SU-DHL-6 (cell line): ENCODE data around the gene GCNT4.
"Not testable (repeated sequence)": the region's sequence is repeated elsewhere in the genome, so short reads cannot be mapped to it uniquely, and the experiment has no call there.

Source experiments
- H2AFZ ChIP-seq: fragments of 200-600 bp; sonication (generic); 2 replicates; pipeline ENCODE4 v1.6.1; 2014; ENCODE audit warnings: low read depth, mild to moderate bottlenecking, moderate library complexity, mixed read lengths, antibody characterized with exemption, low read length; ENCODE audit not compliant: severe bottlenecking
- H3F3A ChIP-seq: fragments of 200-600 bp; shearing (Covaris generic); 2 replicates; pipeline ENCODE4 v1.6.0; 2016; ENCODE audit warnings: antibody characterized with exemption, mild to moderate bottlenecking; ENCODE audit not compliant: insufficient read depth
- H3K27ac ChIP-seq: fragments of 200-600 bp; sonication (generic); 2 replicates; pipeline ENCODE4 v1.5.1; 2016; ENCODE audit warnings: low read depth, mild to moderate bottlenecking, low read length, moderate library complexity, mixed read lengths
- H3K27me3 ChIP-seq: fragments of 200-600 bp; sonication (generic), shearing (Covaris generic); 2 replicates; pipeline ENCODE4 v1.6.0; 2014; ENCODE audit warnings: mild to moderate bottlenecking, low read length
- H3K36me3 ChIP-seq: fragments of 200-600 bp; sonication (generic); 2 replicates; pipeline ENCODE4 v1.6.1; 2014; ENCODE audit warnings: mild to moderate bottlenecking, low read length, mixed read lengths
- H3K4me2 ChIP-seq: fragments of 300-600, 200-600 bp; shearing (Covaris generic), sonication (generic); 2 replicates; pipeline ENCODE4 v1.6.0; 2014; ENCODE audit warnings: low read length, low read depth, mild to moderate bottlenecking; ENCODE audit not compliant: poor library complexity, severe bottlenecking
- H3K4me3 ChIP-seq: fragments of 200-600 bp; sonication (generic); 2 replicates; pipeline ENCODE4 v1.5.1; 2014; ENCODE audit warnings: antibody characterized with exemption, low read length, mild to moderate bottlenecking, mixed read lengths; ENCODE audit not compliant: insufficient read depth, poor library complexity, severe bottlenecking
- H3K79me2 ChIP-seq: fragments of 200-600 bp; sonication (generic); 2 replicates; pipeline ENCODE4 v1.6.1; 2014; ENCODE audit warnings: mild to moderate bottlenecking, low read length, moderate library complexity; ENCODE audit not compliant: insufficient read depth
- H3K9ac ChIP-seq: fragments of 200-600 bp; sonication (generic); 2 replicates; pipeline ENCODE4 v1.7.0; 2014; ENCODE audit warnings: mild to moderate bottlenecking, low read length
- H3K9me2 ChIP-seq: fragments of 200-600 bp; sonication (generic); replicated peaks from 2 replicates; pipeline ENCODE4 v1.6.1; 2014; ENCODE audit warnings: low read length; ENCODE audit not compliant: insufficient read depth
- H3K9me3 ChIP-seq: fragments of 200-600 bp; sonication (generic); 2 replicates; pipeline ENCODE4 v1.6.1; 2014; ENCODE audit warnings: low read length, mixed read lengths; ENCODE audit not compliant: insufficient read depth
- H4K20me1 ChIP-seq: fragments of 200-600 bp; sonication (generic); 2 replicates; pipeline ENCODE4 v1.6.1; 2014; ENCODE audit warnings: low read depth, mild to moderate bottlenecking, antibody characterized with exemption, low read length, moderate library complexity, mixed read lengths
- EZH2phosphoT487 ChIP-seq: fragments of 200-600 bp; sonication (generic), shearing (Covaris generic); conservative IDR thresholded peaks from 2 replicates; pipeline ENCODE4 v1.6.1; 2018; ENCODE audit warnings: mild to moderate bottlenecking, antibody characterized with exemption, low read length, moderate library complexity, mixed read lengths
- TF ChIP-seq, protein P1 (sequence below): fragments of 200-600 bp; sonication (generic); IDR thresholded peaks from one replicate; pipeline ENCODE4 v1.5.1; 2017; ENCODE audit warnings: antibody characterized with exemption, mild to moderate bottlenecking, low read length, moderate library complexity; ENCODE audit not compliant: insufficient read depth, poor library complexity, severe bottlenecking

The GCNT4 gene

DNA sequence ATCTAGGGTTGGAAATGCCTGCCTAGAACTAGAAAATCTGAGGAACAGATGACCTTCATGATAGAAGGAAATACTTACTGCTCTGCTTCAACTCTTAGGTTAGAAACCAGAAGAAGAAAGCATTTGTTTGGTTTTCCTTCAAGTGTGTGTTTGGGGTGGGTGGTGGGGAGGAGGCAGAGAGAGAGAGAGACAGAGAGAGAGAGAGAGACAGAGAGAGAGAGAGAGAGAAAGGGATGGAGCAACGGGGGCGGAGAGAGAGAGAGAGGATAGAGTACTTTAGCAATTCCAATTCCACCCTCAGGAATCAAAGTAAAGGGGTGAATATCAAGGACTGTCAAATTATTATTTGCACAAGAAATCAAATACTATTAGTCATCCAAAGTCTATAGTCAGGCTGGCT, 29.2 kb upstream of the GCNT4 start:
- Histone ChIP-seq H3K27ac (no peak overlapping the region), H3F3A (no peaks in the 10 kb centered on the region), H3K27me3 (no peaks in the 10 kb centered on the region), H3K4me3 (no peak overlapping the region), H3K36me3 (no peaks in the 10 kb centered on the region), H4K20me1 (no peaks in the 10 kb centered on the region), H3K9me3 (no peaks in the 10 kb centered on the region), H3K9ac (no peak overlapping the region), H3K9me2 (no peaks in the 10 kb centered on the region), H2AFZ (no peak overlapping the region), H3K79me2 (no peaks in the 10 kb centered on the region), H3K4me2 (no peak overlapping the region)
- TF ChIP-seq EZH2phosphoT487, result no peak
- TF ChIP-seq, protein P1, sequence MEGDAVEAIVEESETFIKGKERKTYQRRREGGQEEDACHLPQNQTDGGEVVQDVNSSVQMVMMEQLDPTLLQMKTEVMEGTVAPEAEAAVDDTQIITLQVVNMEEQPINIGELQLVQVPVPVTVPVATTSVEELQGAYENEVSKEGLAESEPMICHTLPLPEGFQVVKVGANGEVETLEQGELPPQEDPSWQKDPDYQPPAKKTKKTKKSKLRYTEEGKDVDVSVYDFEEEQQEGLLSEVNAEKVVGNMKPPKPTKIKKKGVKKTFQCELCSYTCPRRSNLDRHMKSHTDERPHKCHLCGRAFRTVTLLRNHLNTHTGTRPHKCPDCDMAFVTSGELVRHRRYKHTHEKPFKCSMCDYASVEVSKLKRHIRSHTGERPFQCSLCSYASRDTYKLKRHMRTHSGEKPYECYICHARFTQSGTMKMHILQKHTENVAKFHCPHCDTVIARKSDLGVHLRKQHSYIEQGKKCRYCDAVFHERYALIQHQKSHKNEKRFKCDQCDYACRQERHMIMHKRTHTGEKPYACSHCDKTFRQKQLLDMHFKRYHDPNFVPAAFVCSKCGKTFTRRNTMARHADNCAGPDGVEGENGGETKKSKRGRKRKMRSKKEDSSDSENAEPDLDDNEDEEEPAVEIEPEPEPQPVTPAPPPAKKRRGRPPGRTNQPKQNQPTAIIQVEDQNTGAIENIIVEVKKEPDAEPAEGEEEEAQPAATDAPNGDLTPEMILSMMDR, result no peak

DNA sequence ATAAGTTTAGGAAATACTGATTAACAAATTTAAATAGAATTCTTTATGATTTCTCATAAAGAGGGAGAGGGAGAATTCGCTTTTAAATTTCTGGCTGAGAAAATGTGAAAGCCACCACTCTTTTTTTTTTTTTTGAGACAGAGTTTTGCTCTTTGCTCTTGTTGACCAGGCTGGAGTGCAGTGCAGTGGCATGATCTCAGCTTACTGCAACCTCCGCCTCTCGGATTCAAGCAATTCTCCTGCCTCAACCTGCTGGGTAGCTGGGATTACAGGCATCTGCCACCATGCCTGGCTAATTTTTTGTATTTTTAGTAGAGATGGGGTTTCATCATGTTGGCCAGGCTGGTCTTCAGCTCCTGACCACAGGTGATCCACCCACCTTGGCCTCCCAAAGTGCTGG, 27.0 kb upstream of the GCNT4 start:
- not testable (repeated sequence) for H3K9ac ChIP-seq, H3F3A ChIP-seq, H2AFZ ChIP-seq, H3K9me2 ChIP-seq, H3K9me3 ChIP-seq, H3K27me3 ChIP-seq, H4K20me1 ChIP-seq, H3K36me3 ChIP-seq, H3K79me2 ChIP-seq, H3K27ac ChIP-seq, H3K4me2 ChIP-seq, H3K4me3 ChIP-seq

DNA sequence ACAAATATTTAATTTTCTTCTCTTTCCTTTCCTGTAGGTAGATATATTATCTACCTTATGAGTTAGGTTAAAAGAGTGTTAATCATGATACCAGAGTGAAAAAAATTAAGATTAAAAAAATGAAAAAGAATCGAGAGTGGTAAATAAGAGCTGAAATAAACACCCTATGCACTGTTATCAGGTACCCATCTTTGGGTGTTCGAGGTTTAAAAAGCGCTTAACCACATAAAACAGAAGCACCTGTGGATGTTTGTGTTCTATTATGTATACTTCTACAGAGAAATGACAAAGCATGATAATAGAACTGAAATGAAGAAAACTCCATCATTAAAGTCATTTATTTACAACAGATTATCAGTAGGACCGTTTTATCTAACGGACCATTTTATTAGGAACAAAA, 25.7 kb upstream of the GCNT4 start:
- no peaks in the 10 kb centered on the region for H3K79me2 ChIP-seq
- no peak overlapping the region for H3K27ac ChIP-seq
- H3F3A ChIP-seq, result no peaks in the 10 kb centered on the region
- H3K9me2 ChIP-seq, result no peaks in the 10 kb centered on the region
- no peak overlapping the region for H2AFZ ChIP-seq
- TF ChIP-seq EZH2phosphoT487, result no peak
- H3K9me3 ChIP-seq, result no peaks in the 10 kb centered on the region
- H3K9ac ChIP-seq, result no peak overlapping the region
- no peaks in the 10 kb centered on the region for H3K36me3 ChIP-seq
- no peak overlapping the region for H3K4me3 ChIP-seq
- H3K4me2 ChIP-seq, result no peak overlapping the region
- no peaks in the 10 kb centered on the region for H3K27me3 ChIP-seq
- H4K20me1 ChIP-seq, result no peaks in the 10 kb centered on the region

DNA sequence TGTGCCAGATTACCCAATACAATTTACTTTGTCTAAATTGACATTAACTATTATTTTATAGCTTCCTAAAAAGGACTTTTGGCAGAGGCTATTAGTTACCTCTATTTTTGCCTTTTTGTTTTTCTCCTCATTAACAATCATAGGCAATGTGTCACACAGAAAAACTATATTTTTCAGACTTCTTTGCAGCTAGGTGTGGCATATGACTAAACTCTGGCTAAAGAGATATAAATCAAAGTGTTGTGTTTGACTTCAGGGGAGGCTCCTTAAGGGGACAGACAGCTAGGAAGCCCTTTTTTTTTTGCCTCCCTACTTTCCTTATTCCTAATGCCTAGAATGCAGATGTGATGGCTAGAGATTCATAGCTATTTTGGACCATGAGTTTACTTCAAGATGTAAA, 19.7 kb upstream of the GCNT4 start:
- H3K27me3 ChIP-seq, result no peaks in the 10 kb centered on the region
- H3K27ac ChIP-seq, result no peak overlapping the region
- H3F3A ChIP-seq, result no peaks in the 10 kb centered on the region
- no peaks in the 10 kb centered on the region for H3K36me3 ChIP-seq
- no peak for TF ChIP-seq EZH2phosphoT487
- TF ChIP-seq, protein P1, result no peak
- H2AFZ ChIP-seq, result no peak overlapping the region
- no peaks in the 10 kb centered on the region for H3K9me3 ChIP-seq
- H3K4me3 ChIP-seq, result no peak overlapping the region
- H3K79me2 ChIP-seq, result no peaks in the 10 kb centered on the region
- no peak overlapping the region for H3K4me2 ChIP-seq
- no peaks in the 10 kb centered on the region for H3K9me2 ChIP-seq
- H3K9ac ChIP-seq, result no peak overlapping the region
- H4K20me1 ChIP-seq, result no peaks in the 10 kb centered on the region
